HG03439 (cell line): Measurements from ENCODE around the gene ANKMY1.
A peak's percentile ranks its signal among the peaks of the same experiment; 100 is the strongest.

ENCODE experiments used
- ATAC-seq: cut with Tn5 transposase; IDR thresholded peaks from one replicate; pipeline ENCODE4 v1.9.1; 2021; ENCODE audit warnings: mild to moderate bottlenecking, moderate library complexity; ENCODE audit not compliant: unreplicated experiment

The ANKMY1 gene

DNA sequence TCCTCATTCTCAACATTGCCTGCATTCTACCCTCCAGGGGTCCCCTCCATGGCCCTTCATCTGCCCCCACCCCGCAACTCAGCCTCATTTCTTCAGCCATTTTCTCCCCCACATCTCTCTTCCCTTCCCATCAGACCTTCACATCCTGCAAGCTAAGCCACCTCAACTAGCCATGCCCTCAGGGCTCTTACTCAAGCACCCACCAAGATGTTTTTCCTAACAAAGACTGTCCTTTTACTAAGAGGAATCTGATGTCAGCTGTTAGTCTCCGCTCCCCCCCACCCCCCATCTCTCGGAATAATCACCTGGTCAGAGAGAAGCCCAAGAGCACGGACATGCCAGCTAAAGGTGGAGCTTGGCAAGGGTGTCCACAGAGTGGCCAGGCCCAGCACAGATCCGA is 24.0 kb upstream of the ANKMY1 start:
- ATAC-seq, result no peak

DNA sequence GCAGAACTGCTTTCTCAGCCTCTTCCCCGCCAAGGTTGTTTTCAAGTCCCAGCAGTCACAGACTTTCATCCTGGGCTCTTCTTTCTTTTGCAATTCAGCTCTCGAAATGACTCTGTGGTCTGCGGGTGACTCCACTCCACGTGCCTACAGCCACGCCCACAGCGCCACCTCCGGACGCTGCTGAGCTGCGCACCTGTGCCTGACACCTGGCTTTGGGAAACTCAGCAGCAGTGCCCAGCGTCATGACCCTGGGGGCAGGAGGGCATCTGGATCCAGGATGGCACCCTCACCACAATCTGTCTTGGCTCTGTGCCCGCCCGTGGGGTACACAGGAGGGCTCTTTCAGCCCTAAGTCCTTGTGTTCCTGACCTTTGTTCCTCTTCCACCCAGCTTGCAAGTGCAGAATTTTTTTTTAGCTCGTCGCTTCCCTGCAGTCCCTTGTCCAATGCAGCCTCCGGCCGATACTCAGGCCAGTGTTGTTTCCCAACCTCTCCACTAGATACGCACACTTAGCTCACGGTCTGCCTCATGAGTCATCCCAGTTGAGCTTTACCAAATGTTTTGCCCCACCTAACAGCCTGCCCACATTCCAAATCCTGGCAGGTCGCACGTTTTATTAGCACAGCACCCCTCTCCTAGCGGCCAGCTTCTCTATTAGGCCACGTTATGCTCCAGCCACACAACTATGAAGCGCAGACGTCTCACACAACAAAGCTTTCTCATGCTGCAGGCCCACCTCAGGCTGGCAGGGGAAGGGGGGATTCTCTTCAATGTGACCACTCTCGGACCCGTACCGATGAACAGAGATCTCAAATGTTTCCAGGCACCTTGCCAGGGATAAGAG is 22.2 kb upstream of the ANKMY1 start:
- peak; percentile 46 for ATAC-seq

DNA sequence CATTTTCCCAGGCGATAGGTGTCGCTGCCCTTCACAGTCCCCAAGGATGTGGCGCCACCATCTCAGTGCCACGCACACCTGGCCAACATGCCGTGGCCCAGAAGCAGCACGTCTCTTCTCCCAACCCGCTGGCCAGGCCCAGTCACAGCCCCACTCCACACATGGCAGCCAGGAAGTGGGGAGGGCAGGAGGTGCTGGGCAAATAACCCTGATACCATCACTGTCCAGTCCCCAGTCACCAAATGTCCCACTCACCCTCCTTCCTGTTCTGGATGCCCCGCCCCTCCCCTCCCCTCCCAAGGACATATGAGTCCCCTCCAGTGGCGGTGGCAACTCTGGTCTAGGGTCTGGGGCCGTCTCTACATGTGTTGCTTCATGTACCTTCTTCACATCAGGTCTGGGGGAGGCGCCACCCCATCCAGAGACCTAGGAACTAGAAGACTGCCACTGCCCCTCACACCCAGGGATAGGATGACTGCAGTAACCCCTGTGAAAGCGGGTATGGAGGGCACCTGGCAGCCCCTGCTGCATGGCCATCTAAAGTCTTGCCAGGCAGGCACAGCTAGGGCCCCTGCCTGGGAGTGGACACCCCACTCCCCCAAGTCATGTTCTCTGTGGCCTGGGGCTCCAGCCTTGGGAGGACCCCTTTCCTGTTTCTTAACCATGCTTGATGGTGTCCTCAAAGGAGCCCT is 21.4 kb upstream of the ANKMY1 start:
- ATAC-seq, result peak; percentile 9

DNA sequence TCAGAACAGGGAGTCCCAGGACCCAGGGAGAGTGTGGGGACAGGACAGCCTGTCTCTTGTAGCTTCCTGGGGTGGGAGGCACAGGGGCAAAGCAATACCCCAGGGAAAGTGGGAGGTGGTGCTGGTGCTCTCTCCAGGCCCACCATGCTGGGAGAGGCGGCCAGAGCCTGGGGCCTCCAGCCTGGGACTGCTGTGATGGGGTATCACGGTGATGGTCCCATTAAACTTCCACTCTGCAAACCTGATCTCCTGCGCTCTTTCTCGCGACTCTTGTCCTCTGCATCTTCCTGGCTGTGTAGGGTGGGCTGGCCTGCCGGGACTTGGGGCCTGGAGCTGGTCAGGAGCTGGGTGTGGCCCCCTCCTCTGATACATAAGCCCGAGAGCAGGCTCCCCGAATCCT is 20.7 kb upstream of the ANKMY1 start:
- no peak for ATAC-seq

DNA sequence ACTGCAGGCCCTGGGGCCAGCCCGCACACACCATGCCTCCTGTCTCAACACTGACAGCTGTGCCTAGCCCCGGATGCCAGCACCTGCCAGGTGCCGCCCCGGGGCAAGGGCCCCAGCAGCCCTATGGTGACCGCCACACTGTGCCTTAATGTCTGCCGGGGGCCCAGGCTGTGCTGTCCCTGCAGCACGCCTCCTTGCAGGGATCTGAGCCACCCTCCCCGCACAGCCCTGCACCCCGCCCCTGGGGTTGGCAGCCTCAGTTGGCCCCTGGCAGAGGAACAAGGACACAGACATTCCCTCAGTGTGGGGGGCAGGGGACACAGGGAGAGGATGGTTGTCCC is 20.3 kb upstream of the ANKMY1 start:
- ATAC-seq, result no peak

DNA sequence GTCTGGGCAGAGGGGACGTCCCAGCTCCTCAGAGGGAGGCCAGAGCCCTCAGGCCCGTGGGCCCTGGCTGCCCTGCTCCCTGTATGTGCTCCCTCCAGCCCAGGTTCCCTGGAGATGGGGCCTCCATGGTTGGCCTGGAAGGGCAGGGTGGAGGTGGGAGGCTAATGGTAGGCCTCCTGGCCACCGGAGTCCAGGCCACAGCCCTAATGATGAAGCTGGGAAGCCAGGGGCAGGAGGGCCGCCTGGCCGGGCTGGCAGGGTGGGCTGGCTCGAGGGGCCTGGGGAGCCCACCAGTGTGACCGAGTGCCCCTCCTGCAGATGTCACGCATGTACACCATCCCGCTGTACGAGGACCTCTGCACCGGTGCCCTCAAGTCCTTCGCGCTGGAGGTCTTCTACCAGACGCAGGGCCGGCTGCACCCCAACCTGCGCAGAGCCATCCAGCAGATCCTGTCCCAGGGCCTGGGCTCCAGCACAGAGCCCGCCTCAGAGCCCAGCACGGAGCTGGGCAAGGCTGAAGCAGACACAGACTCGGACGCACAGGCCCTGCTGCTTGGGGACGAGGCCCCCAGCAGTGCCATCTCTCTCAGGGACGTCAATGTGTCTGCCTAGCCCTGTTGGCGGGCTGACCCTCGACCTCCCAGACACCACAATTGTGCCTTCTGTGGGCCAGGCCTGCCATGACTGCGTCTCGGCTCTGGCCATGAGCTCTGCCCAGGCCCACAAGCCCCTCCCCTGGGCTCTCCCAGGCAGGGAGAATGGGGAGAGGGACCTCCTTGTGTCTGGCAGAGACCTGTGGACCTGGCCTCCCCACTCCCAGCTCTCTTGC is 19.7 kb upstream of the ANKMY1 start:
- no peak for ATAC-seq

DNA sequence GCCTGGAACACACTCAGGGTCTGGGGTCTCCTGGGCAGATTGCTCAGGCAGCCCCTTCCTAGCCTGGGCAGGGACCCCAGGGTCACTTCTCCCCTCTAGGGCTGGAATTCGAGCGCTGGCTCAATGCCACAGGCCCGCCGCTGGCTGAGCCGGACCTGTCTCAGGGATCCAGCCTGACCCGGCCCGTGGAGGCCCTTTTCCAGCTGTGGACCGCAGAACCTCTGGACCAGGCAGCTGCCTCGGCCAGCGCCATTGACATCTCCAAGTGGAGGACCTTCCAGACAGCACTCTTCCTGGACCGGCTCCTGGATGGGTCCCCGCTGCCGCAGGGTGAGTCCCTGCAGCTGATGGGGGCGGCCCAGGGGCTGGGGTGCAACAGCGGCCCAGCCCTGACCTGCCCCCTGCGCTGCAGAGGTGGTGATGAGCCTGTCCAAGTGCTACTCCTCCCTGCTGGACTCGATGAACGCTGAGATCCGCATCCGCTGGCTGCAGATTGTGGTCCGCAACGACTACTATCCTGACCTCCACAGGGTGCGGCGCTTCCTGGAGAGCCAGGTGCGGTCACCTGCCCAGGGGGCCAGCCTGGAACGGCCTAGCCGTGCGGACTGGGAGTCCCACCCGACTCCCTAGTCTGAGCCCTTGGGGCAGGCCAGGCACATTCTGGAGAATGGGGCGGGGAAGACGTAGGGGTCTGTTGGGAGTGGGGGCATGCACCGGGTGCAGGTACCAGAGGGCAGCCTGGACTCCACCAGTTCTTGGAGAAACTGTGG is 18.8 kb upstream of the ANKMY1 start:
- ATAC-seq, result no peak

DNA sequence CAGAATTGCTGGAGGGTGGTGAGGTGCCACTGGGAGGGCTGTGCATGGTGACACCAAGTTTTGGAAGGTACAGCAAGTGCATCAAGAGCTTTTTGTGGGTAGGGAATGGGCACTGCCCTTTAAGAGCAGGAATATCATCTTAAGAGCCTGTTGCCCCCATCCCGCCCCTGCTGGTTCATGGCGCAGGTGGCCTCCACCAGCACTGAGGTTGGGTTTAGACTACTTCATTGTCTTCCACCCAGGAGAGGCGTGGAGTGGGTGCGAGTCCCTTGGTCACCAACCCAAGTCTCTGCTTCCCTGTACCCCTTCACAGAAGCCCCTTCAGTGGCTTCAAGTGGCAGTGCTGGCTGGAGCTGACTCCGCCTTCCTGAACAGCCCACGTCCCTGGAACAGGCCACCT is 18.2 kb upstream of the ANKMY1 start:
- ATAC-seq, result no peak

DNA sequence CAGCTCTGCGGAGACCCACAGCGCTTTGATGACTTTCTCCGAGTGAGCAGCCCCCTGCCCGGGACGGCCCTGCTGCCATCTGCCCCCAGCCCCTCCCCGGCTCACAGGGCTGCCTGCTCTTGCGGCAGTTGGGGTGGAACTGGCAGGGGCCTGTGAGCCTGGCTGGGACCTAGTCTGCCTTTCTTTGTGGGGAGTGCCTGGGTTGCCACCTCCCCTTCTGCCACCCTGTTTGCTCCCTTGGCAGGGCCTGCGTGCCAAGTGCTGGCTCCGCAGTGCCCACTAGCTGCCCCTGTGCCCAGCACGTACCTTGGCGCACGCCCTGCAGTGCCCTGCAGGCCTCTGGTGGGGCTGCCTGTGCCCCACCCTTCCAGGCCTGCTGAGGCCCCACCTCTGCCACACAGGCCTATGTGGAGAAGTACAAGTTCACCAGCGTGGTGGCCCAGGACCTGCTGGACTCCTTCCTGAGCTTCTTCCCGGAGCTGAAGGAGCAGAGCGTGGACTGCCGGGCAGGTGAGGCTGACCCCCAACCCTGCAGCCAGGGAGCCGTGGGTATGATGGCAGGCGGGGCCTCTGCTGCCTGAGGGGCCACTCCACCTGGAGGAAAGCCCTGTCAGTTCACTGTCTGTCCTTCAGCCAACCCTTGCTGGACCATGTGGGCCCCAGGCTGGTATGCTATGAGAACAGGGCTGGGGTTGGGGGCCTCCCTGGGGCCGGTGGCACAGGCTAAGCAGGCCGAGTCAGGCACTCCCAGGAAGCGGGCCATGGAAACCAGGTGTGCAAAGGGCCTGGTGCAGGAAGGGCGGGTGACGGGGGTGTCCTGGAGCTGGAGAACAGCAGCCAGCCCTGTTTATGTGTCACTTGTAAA is 17.5 kb upstream of the ANKMY1 start:
- ATAC-seq, result no peak

DNA sequence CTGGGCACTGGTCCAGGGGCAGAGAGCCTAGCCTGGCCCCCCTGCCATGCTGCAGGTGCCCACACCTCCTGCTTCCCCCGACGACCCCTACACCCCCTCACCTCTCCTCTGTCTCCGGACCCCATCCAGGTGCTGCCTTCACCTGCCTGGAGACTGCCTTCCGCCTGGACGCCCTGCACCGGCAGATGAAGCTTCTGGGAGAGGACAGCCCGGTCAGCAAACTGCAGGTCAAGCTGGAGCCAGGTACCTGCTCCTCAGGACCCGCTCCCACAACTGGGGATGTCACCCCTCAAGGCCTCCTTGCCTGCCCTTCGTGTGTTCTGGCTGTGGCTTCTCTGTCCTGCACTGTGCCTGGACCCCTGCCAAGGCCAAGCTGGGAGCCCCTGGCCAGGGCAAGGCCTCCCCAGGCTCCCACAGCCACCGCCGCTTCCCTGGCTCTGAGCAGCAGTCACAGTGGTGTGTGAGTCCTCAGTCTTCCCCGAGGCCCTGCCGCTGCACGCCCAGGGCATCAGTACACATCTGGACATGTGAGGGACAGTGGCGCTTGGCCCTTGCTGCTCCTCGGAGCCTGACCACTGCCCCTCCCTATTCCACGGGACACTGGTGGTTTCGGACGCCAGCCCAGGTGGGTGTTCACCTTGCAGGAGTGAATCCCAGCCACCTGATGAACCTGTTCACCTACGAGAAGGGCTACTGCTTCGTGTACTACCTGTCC is 16.8 kb upstream of the ANKMY1 start:
- no peak for ATAC-seq

DNA sequence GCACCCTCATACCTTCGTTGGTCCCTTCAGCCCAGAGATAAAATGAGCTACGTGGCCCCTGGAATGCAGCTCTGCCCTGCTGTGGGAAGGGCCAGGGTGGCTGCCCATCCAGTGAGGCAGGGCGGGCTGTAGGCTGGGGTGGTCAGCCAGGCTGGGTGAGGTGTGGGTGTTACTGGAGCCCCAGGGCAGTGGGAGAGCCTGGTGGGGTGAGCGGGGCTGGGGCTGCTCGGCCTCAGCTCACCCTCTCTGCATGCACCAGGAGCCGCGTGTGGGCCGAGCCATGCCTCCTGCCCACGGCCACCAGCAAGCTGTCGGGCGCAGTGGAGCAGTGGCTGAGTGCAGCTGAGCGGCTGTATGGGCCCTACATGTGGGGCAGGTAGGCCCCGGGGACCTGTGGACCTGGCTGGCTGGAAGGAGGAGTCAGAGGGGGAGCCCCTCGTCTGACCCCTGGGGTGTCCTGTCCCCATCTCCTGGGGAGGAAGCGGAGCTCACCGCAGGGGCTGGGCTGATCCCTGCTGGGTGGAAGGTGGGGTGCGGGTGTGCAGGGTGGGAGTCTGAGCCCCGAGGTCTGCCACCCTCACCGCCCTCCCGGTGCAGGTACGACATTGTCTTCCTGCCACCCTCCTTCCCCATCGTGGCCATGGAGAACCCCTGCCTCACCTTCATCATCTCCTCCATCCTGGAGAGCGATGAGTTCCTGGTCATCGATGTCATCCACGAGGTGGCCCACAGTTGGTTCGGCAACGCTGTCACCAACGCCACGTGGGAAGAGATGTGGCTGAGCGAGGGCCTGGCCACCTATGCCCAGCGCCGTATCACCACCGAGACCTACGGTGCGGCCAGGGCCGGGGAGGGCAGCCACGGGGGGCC is 16.0 kb upstream of the ANKMY1 start:
- ATAC-seq, result no peak

DNA sequence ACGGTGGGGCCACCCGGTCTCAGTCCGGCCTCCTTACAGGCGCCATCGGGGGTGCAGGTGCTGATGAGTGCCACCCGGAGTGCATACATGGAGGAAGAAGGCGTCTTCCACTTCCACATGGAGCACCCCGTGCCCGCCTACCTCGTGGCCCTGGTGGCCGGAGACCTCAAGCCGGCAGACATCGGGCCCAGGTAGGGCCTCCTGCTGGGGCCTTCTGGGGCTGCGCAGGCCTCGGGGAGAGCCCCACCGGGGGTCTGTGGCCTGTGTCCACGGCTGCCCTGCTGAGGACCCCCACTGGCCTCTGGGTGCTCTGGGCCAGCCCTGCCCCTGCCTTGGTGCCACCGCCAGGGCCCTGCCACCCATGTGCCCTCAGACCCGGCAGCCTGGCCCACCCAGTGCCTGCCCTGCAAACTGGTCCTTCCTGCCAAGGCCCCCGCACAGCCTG is 15.3 kb upstream of the ANKMY1 start:
- no peak for ATAC-seq

DNA sequence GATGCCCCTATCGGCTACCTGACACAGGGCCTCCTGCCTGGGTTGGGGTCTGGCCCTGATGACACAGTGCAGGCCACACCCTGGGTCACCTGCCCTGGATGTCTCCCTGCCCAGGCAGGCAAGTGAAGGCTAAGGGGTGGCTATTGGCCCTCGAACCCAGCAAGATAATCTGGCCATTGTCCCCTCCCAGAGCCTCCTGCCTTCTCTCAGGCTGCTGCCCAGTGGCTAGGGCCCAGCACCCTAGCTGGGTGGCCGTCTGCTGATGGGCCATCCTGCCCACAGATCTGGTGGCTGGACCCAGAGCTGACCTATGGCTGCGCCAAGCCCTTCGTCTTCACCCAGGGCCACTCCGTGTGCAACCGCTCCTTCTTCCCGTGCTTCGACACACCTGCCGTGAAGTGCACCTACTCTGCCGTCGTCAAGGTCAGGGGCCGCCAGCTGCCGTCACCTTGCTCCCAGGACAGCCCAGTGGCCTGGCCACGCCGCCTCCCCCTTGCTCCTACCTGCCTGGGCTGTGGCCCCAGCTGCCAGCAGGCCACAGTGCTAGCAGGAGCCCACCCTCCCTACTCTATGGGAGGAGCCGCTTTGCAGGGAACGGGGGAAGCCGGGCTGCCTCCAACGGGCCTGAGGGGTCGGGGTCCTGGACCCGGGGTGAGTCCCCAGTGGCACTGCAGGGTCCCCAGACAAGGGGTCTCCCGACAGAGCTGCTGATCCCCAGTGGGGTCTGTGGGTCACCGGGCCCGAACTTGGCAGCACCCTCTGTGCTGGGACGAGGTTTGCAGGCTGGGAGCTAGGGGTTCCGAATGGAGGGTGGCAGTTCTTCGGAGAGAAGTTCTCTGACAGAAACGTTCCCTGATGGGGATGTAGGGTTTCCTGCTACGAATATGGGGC is 14.6 kb upstream of the ANKMY1 start:
- no peak for ATAC-seq

DNA sequence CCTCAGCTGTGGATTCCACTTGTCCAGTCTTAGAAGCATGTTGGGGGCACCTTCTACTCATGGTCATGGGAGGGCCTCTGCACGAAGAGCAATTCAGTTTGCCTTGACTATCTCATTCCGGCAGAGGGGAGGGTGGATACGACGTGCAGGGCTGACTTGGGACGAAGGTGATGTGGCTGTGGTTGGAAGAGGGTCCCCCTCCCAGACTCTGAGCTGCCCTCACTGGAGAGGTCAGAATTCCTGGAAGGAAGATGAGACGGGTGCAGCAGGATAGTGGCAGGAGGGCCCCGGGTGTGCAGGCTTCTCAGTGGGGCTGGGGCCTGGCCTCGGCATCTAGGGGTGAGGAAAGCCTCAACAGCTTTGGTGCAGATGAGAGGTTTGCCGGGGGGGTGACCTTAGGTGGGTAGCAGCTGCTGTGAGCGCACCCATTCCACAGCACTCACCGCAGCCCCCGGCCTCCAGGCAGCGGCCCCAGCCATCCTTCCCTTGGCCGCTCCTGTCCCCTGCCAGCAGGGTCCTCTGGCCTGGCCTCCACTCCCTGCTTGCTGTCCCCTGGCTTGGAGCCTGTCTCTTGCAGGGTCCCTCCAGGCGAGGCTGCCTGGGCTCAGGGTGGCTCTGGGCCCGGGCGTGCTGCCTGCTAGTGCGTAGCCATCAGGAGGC is 13.7 kb upstream of the ANKMY1 start:
- no peak for ATAC-seq

DNA sequence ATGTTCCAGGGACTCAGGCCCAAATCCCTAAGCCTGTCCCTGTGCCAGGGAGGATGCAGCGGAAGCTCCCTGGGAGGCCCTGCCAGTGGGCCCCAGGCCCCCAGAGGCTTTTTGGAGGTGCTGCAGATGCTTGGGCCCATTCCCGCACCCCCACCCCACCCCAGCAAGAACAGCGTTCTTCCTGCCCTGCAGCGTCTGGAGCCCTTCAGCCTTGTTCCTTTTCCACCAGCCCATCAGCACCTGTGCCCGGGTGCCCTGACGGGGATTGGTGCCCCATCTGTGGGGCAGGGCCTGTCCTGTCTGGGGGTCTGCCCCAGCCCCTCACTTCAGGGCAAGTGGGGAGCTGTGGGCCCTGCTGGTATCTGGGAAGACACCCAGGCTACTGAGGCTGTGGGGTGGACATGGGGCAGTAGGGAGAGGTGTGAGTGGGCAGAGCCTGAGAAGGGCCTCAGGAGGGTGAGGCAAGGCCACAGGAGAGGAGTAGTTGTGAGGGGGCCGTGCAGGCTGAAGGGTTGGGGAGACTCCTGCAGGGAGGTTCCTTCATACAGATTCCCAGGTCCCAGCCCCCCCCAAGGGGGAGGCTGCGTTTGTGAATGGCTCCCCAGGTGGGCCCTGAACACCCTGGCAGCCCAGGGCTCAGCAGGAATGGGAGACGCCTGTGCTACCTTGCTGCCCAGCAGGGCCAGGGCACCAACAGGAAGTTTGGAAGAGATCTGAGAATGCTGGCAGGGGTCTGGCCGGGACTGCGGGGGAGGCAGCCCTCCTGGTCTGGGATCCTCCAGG is 12.9 kb upstream of the ANKMY1 start:
- ATAC-seq, result no peak

DNA sequence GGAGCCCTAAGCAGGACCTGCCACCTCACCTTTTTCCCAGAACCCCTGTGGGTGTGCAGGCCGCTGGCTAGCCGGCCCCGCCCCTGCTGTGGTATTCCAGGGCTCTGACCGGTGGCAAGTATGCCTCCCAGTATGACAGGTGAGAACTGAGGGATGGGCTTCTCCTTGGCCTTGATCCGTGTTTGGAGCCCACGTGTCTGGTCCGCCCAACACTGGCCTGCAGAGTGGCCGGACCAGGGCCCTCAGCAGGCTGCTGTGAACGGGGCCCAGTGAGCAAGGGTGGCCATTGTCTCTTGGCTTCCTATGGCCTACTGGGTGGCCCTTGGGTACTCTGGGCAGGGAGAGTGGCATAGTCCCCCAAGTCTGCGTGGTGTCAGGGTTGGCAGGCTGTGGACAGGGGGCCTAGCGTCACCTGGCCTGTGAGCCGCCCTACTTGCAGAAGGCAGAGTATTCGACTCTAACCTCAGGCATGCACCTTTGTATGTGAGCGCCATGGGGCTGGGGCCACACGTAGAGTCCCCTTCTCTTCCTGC is 12.3 kb upstream of the ANKMY1 start:
- no peak for ATAC-seq
